Measurements from ENCODE around the gene TBC1D2B.
A peak's percentile ranks its signal among the peaks of the same experiment; 100 is the strongest.
"Not testable (repeated sequence)": the region's sequence is repeated elsewhere in the genome, so short reads cannot be mapped to it uniquely, and the experiment has no call there.

Gene TBC1D2B

GRCh38 chr15:77988347-77989295 lies 88.9 kb downstream of the TBC1D2B start:
- FAIRE-seq: no peak
- DNase-seq (ENCODE audit: low spot score): no peak

GRCh38 chr15:77987765-77988136 lies 89.8 kb downstream of the TBC1D2B start:
- not testable (repeated sequence) for DNase-seq (ENCODE audit: low spot score); FAIRE-seq

DNA sequence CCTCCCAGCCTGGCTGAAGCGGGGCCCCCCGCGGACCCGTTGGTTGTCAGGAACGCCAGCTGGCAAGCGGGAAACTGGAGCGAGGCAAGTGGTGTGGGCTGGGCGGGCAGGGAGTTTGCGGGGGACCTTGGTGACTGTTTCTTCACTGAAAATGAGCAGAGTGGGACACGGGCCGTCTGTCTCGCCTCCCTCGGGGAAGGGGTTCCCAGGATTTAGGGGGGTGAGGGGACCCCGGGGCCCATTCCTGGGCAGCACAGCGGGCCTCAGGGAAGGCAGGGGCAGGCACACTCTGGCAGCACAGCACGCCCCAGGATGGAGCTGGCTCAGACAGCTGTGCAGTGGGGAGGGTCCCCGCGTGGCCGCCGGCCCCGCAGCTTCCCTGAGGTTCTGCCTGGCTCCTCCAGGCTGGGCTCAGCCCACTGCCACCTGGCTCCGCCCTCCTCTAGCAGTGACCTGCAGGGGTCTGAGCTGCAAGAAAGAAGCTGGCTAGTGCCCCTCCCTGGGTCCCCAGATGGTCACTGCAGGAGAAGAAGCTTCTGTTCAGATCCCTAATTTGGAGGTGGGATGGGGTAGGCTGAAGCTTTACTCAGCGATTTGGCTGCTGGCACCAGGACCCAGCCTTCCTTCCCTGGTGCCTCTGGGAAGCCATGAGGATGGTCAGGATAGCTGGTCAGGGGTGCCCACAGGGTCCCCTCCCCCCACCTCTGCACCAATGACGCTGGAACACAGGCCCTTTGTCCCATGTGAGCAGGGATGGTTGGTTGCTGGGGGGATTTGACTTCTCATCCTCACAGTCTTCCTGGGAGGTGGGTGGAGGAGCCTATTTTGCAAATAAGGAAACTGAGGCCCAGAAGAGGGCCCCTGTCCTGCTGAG lies 90.4 kb downstream of the TBC1D2B start:
- DNase-seq (ENCODE audit: low spot score): no peak
- no peak for FAIRE-seq

DNA sequence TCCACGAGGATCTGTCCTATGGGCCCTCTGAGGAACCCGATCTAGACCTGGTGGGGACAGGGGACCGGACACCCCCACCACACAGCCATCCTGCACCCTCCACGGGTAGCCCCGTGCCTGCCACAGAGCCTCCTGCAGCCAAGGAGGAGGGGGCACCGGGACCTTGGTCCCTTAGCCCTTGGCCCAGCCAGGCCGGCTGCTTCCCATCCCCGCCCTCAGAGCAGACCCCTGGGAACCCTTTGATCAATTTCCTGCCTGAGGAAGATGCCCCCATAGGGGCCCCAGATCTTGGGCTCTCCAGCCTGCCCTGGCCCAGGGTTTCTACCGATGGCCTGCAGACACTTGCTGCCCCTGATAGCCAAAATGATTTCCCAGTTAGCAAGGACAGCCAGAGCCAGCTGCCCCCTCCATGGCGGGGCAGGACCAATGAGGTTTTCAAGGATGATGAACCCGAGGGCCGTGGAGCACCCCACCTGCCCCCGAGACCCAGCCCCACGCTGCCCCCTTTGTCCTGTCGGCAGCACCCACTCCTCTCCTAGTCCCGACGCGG lies 91.5 kb downstream of the TBC1D2B start:
- FAIRE-seq (no peak), DNase-seq (ENCODE audit: low spot score) (no peak)

DNA sequence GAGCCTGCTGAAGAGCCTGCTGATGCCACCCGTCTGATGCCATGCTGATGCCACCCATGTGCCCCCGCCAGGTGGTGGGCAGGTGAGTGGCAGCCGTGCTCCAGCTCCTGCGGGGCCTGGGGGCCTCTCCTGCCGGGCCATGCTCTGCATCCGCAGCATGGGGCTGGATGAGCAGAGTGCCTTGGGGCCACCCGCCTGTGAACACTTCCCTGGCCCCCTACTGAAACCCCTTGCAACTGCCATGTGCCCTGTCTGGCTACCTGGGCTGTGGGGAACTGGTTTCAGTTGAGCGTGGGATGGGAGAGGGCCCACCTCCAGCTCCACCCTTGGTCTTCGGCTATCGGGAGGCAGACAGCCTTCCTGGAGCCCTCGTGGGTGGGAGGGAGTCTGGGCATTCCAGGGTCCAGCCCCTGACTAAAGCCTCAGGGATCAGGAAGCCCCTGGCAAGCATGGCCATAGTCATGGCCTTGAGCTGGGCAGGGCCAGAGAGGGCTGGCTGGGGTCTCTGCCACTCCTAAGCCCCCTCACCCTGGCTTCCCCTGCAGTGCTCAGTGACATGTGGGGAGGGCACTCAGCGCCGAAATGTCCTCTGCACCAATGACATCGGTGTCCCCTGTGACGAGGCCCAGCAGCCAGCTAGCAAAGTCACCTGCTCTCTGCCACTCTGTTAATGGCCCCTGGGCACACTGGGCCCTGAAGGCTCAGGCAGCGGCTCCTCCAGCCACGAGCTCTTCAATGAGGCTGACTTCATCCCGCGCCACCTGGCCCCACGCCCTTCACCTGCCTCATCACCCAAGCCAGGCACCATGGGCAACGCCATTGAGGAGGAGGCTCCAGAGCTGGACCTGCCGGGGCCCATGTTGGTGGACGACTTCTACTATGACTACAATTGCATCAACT lies 92.2 kb downstream of the TBC1D2B start:
- FAIRE-seq (no peak), DNase-seq (ENCODE audit: low spot score) (no peak)

GRCh38 chr15:77984446-77984861 lies 93.1 kb downstream of the TBC1D2B start:
- no peak for DNase-seq (ENCODE audit: low spot score)
- FAIRE-seq: no peak

DNA sequence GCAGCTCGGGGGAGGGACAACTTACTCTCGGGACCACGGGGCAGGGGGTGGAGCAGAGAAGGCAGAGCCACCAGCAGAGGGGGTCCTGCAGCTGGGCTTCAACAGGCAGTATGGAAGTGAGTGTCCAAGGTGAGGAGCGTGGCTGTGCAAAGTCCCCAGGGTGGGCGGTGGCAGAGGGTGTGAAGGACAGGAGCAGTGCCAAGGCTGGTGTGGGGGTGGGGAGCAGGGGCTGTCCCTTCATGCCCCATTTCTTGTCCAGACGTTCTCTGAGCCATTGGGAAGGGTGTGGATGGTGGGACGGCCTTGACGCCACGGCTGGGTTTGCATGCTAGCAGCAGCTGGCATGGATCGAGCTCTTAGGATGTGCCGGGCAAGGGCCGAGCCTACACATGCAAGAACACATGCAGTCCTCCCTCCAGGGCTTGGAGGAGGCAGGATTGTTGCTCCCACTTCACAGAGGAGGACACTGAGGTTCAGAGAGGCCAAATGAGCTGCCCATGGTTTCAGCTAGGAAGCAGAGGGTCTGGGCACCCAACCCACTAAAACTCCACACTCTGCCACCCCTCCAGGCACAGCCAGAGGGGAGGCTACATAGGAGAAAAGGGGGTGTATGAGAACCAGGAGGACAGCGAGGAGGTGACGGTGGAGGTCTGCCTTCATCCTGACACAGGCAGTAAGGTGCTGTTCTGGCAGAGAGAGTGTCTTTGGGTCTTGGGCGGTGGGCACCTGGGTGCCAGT lies 93.6 kb downstream of the TBC1D2B start:
- DNase-seq (ENCODE audit: low spot score) (no peak), FAIRE-seq (no peak)

GRCh38 chr15:77983091-77983707 lies 94.3 kb downstream of the TBC1D2B start:
- DNase-seq (ENCODE audit: low spot score) (no peak), FAIRE-seq (no peak)

DNA sequence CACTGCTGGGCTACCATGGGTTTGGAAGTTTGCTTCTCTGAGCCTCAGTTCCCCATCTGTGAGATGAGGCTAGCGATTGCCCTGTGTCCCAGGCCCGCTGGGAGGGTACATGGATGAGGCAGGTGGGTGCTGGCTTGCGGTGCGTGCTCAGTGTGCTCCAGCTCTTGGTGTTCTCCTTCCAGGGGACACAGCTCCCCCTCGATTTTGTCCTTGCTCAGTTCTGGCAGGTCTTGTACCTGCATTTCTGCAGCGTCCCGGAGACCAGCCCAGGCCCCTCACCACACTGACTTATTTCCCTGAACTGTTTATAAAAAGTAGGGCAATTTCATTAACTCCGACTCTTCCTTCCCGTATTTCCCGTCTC lies 95.4 kb downstream of the TBC1D2B start:
- no peak for DNase-seq (ENCODE audit: low spot score)
- FAIRE-seq: no peak

DNA sequence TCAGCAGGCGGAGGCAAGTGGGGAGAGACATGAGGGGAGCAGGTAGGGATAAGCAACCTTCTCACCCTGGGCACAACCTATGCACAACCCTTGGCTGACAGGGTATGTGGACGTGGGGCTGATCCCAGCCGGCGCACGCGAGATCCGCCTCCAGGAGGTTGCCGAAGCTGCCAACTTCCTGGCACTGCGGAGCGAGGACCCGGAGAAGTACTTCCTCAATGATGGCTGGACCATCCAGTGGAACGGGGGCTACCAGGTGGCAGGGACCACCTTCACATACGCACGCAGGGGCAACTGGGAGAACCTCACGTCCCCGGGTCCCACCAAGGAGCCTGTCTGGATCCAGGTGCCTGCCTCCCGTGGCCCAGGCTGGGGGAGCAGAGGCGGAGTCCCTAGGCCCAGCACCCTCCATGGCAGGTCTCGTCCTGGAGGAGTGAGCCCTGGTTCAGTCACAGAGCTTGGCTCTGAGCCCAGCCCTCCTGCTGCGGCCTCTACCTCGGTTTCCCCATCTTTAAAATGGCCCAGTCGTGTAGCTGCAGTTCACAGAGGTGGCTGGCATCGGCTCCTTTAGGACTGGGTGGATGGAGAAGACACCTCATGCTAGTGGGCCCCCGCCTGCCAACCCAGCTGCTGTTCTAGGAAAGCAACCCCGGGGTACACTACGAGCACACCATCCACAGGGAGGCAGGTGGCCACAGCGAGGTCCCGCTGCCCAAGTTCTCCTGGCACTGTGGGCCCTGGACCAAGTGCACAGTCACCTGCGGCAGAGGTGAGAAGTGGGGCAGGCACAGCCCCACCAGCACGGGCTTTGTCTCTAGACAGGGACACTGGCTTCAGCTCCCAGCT lies 96.0 kb downstream of the TBC1D2B start:
- DNase-seq (ENCODE audit: low spot score) (no peak), FAIRE-seq (no peak)

GRCh38 chr15:77980674-77981073 lies 96.8 kb downstream of the TBC1D2B start:
- not testable (repeated sequence) for FAIRE-seq; DNase-seq (ENCODE audit: low spot score)

DNA sequence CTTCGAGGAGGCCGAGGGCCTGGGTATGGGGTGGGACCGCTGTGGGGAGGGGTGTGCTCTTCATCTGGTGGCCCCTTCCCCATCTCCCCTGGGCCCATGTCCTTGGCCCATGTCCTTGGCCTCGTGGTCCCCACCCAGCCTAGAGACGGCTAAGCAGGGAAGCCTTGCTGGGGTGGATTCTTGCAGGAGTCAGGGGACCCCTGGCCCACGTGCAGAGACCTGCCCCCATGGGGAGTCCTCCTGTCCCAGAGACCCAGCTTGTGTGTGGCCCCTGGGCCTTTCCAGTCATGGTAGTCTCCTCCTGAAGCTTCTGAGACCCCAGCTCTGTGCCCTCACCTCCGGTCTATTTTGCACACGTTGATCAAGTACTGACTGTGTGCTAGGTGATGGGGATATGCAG lies 97.4 kb downstream of the TBC1D2B start:
- FAIRE-seq: no peak
- DNase-seq (ENCODE audit: low spot score): no peak

DNA sequence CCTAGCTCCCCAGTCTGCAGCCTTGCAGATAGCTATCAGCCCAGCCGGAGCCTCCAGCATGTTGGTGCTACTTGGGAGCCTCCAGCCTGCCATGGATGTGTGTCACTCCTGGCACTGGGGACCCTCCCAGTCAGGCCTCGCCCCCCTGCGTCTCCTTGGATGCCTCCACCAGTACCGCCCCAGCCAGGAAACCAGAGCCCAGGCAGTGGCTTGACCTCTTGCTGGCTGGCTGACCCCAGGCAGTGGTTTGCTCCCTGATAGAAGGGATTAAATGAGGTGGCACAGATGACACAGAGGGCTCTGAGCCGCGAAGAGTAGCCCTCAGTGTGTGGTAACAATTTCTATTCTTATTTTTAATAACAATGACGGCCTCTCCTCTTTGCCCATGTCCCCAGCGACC lies 98.4 kb downstream of the TBC1D2B start:
- FAIRE-seq (peak; percentile 91), DNase-seq (ENCODE audit: low spot score) (peak; percentile 71)

- not testable (repeated sequence) for FAIRE-seq; DNase-seq (ENCODE audit: low spot score)
Measured at GRCh38 chr15:77978759-77979145, 98.8 kb downstream of the TBC1D2B start.

- not testable (repeated sequence) for DNase-seq (ENCODE audit: low spot score); FAIRE-seq
Measured at GRCh38 chr15:77977903-77978758, 99.4 kb downstream of the TBC1D2B start.

GRCh38 chr15:77976760-77977525 lies 100.6 kb downstream of the TBC1D2B start:
- FAIRE-seq: not testable (repeated sequence)

GRCh38 chr15:77976095-77976450 lies 101.4 kb downstream of the TBC1D2B start:
- not testable (repeated sequence) for DNase-seq (ENCODE audit: low spot score)

More at GRCh38 chr15:77976760-77977525, 100.6 kb downstream of the TBC1D2B start:
- not testable (repeated sequence) for DNase-seq (ENCODE audit: low spot score)

More at GRCh38 chr15:77976095-77976450, 101.4 kb downstream of the TBC1D2B start:
- FAIRE-seq: not testable (repeated sequence)
